GM18858 (cell line): Measurements from ENCODE around the gene SFXN5.
A peak's percentile ranks its signal among the peaks of the same experiment; 100 is the strongest.

Experiments used
- ATAC-seq: cut with Tn5 transposase; IDR thresholded peaks from one replicate; pipeline ENCODE4 v1.9.1; 2021; ENCODE audit not compliant: unreplicated experiment

Gene SFXN5

DNA sequence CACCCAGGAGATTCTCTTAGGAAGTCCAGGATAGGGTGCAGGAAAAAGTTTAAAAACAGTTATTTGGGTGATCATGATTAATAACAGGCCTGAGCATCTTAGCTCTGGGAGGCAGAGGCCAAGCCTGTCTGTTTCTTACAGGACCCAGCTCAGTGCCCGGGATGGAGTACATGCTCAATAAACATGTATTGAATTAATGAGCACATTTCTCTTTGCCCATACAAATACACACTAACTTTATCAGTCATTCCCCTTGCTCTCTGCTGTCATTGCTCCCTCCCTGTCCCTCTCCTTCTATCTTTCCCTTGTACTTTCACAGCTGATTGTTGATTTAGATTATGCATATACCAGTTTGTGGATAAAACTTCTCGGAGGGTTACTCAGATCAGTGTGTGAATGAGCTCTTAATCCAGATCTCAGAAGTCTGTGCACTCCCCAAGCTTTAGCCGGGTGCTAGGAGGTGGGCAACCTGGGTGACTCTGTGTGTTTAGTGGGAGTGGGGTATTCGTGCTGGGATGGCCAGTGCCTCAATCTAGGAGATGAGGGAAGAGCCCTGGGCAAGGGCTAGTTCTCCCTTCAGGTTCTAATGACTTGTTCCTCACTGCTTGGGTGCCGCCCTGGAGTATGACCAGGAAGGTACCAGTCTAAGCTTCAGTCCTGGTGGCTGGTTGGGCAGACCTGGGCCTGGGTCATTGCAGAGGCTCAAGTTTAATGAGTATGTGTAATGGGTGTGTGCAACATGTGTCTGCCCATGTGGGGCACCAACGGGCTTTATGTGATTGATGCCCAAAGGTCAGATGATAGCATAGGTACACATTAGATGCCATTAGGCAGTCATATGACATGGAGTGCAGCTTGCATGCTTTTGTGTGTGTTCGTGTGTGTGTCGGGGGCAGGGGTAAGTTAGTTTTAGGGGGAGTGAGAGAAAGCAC is 143.6 kb downstream of the SFXN5 start:
- no peak for ATAC-seq

DNA sequence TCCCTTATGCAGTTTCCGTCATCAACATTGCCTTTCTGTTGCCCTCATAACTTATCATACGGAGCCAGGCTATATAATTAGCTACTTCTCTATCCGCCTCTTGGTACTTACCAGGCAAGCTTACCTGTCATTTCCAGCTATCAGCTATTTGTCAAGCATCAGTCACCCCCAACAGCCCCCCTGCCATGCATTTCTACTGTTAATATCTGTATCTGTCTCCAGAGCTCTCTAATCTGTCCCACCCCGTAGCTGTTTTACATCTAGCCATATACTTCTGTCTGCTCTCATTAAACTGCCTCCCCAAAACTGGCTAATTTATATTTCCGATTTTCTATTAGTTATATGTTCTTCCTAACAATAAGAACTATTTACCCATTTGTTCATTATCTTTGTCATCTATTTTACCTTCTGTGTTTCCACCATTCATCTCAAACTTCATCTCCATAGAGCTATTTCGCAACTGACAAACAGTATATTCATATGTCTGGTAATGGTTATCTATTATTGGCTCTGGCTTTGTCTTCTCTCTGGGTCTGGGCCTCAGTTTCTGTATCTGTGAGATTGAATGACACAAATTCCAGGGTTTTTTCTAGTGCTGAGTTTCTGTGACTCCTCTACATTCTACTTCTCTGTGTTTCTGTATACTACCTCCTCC is 144.6 kb downstream of the SFXN5 start:
- ATAC-seq, result no peak

DNA sequence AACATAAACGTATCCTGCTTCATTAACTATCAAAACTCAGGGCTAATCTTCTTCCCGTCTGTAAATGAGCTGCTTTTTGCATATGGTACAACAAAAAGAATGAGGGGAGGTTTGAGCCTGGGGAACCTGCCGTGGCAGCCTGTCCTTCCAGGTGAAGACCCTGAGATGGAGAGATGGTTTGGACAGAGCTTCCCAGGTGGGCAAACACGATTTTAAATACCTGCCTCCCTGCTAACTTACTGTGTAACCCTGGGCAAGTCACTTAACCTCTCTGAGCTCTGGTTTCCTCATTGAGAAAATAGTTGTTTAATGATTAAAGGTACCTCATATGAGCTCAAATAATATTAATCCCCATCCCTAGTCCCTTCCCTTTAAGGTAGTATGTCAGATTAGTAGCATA is 145.1 kb downstream of the SFXN5 start:
- no peak for ATAC-seq

DNA sequence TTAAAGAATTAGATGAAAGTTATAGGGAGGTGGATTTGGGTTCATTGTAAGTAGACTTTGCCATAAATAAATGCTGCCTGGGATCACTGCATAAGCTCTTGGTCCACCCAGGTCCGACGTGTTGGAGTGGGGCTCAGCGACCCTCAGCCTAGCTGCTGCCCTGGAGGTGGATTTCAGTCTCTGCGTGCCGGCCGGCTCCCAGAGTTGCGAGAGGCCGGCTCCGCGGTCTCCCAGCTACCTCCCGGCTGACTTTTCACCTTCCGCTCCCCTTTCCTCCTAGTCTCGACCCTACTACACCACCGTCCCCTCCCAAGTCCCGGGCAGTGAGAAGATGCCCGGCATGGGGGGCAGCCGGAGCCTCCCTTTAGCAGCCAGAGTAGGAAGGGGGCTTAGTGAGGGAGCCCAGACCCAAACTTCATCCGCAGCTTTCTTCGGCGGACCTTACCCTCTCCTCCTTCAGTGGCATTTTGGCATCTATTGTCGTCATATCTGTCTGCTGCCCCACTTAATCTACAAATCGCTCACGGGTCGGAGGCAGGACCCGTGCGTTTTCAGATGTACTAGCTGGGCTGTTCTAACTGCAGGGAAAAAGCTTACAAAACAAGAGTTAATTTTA is 146.1 kb downstream of the SFXN5 start:
- ATAC-seq, result no peak

DNA sequence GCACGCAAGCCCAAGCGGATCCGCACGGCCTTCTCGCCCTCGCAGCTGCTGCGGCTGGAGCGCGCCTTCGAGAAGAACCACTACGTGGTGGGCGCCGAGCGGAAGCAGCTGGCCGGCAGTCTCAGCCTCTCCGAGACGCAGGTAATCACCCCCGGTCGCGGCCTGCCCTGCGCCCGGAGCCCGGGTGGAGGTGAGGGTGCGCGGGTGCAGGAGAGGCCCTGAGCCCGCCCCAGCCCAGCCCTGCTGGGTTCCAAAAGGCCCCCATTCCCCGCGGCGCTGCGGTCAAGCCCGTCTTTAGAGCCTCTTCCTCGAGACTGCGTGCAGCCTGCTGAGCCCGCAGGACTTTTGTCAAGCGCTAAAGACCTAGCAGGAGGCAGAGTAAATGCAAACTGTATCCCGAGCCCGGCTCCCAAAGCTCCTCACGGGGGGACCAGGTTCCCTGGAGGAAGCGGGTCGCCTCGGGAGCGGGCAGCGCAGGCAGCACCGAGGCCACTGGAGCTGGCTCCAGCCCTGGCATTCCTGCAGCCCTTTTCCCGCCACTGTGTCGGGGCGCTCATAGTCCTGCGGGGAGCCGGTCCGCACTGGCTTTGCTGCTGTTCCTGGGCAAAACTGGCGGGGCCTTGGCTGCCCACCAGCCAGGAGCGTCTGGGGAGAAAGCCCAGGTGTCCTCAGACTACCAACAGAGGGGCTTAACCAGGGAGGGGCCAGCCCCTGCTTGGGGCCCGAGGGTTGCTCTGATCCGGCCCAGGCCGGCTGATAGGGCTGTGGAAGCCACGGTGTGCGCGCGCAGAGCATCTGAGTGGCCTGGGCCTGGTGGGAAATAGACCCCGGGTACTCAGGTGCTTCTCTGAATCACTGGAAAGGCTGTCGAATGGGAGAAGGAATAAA is 146.9 kb downstream of the SFXN5 start:
- ATAC-seq, result peak; percentile 35

DNA sequence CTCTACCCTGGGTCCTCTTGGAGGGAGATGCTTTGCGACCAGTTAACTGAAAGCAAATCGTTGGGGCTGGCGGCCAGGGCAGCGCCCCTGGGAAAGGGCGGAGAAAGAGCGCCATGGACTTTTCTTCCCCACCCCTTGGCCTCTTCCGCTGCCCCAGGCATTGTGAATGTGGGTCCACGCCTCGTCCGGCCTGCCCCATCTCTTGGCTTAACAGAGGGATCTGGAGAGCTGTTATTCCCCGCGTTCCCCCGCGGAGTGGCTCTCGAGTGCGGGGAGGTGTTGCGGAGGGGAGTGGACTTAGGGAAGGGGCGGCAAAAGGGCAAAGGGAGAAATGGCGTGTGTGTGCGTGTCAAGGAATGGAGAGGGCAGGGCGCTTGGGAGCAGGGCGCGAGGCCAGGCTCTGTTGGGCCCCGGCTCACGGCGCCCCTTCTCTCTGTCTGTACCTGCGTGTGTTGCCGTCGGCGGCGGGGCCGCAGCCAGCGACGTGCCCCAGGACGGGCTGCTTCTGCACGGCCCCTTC is 147.6 kb downstream of the SFXN5 start:
- ATAC-seq, result no peak

DNA sequence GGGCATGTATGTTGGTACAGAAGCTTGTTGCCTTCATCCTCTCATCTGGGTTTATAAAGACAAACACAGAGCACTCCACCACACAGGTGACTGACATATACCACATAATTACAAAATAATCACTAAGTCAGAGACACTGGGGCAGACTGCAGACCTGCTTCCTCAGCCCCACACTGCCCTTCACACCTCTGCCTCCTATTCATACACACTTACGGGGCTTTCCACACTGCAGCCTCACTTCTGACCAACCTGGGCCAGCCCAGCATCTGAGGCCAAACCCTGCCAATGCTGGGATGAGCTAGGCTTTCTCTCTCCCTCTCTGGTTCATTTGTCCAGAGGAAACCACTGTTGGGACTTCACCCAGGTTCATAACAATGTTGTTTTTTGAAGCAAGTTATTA is 149.7 kb downstream of the SFXN5 start:
- no peak for ATAC-seq

DNA sequence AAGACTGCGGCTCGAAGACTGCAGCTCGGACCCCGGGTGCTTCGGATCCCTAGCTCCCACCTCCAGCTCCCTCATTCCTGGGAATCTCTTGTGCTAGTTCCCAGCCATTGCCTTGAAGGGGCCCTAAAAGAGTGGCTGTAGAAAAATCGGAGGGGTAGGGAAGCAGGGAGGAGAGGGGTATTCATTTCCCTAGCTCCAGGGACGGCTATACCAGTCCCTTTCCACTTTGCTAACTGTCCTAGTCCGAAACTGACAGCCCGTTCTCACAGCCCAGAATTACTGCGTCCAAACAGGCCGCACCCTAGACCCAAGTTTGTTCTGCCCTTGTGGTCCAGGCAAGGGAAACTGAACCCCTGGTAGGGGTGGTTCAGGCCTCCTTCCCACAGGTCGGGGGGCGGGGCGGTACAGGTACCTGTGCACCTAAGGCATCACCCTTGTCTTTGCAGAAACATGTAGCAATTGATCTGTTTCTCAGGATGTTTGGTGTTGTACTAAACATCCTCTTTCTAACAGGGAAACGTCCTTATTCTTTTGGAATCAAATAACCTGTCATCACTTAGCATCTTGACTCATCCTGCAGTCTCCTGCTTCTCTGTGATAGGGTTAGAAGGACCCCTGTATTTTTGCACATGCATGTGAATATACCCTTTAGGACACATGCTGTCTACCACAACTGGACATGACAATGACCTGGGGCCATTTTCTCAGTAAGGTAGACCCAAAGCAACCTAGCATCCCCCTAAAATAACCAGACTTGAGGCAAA is 150.2 kb downstream of the SFXN5 start:
- ATAC-seq, result no peak

DNA sequence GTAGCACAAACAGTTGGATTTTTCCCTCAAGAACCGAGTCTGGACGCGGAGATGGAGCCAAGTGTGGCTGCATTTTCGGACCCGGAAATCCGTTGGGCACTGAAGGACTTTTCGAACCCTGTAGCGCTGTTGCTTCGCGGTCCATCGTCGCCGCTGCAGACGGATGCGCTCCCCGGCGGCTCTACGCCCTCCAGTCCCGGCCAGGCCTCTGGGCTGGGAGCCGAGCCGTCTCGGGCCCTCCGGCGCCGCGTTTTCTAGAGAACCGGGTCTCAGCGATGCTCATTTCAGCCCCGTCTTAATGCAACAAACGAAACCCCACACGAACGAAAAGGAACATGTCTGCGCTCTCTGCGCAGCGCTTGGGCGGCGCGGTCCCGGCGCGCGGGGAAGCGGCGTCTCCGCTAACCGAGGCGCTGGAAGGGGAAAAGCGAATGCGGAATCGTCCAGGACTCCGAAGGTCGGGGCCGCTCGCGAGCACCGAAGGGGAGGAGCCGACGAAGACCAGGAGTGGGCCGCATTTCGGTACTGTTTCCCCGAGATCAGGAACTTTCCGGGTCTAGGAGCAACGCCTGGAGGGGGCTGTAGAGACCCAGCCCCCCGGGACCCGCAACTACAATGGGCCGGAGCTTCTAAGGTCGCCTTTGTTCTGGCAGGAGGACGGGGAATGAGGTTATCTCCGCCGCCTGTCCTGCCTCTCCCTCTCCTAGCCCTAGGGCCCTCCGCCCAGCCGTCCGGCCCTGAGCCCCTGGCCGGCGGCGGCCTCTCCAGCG is 151.0 kb downstream of the SFXN5 start:
- ATAC-seq, result no peak

DNA sequence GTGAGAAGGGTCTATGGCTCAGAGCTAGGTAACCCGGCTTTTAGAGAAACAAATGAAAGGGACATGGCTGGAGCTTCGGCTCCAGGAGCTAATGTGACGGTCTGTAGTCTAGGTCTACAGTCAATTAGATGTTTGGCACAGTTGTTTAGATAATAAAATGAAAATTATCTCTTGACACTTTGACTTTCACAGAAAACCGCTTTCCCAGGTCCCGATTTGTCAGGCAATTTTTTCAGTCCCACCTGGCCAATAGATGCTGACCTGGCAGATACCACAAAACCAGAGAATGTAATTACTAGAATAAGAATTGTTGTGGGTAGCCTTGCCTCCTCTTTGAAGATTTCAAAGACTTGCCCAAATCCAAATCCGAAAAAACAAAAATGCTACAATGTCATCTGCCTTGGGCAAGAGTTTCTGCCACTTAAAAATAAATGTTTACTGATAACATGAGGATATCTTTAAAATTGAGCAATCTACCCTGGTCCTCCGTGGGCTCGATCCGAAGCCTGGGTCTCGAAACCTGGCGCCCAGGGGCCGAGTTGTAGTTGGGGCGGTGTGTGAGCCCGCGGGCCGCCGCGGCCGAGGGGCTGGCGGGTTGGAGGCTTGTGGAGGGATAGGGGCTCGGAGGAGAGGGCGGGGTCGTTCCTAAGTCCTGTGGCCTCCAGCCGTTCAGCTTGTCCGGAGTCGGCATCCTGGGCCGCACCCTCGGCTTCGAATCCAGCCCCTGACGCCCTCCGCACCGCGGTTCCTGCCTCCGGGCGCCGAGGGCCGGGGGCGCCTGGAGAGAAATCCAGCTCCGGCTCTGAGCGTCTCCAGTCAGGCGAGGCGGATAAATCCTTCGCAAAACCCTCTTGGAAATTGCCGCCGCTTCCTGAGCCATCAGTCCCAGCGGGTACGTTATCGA is 151.8 kb downstream of the SFXN5 start:
- ATAC-seq, result no peak

DNA sequence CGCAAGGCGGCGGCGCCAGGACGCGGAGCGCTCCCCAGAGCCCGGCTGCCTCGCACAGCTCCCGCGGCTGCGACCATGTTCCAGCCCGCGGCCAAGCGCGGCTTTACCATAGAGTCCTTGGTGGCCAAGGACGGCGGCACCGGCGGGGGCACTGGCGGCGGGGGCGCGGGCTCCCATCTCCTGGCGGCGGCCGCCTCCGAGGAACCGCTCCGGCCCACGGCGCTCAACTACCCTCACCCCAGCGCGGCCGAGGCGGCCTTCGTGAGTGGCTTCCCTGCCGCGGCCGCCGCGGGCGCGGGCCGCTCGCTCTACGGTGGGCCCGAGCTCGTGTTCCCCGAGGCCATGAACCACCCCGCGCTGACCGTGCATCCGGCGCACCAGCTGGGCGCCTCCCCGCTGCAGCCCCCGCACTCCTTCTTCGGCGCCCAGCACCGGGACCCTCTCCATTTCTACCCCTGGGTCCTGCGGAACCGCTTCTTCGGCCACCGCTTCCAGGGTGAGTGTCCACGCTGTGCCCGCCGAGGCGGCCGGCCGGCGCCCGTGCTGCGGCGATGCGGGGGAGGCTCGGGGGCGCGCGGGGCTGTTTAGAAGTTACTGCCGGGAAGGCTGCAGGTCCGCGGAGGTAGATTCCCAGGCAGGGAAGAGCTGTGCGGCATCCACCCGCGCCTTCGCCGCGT is 153.5 kb downstream of the SFXN5 start:
- no peak for ATAC-seq

DNA sequence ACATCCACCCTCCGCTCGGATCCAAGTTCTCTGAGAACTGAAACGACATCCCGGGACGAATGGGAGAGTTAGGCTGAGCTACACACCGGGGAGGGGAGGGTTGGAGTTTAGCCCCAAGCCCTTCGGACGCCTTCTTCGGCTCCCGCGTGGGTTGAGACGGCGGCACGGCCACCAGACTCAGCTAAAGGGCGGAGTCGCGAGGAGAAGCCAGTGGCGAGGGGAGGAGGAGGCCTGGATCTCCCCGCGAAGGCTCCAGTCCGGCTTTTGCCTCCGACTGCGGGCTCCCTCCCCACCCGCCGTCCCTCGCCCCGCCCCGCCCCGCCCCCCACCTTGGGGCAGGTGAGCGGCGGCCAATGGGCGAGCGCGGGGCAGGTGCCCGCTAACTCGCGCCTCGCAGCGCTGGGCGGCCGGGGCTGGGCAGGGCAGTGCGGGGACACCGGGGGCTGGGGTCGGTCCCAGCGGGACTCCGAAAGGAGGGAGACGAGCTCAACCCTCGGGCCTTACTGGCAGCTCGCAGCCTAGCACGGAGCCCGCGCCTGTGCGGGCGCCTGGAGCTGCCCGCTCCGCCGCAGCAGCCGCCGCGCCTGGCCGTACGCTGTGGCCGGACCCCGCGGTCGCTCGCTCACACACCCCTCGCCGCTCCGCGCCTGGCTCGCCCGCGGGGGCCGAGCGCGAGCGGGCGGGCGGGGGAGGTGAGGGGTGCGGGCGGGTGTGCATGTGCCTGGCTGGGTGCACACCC is 154.2 kb downstream of the SFXN5 start, which contains the start of gene EMX1:
EMX1 (plus strand) TSS at position 382 of the 739 bp plus-strand sequence; CDS start at position 716, 334 bp downstream.
- no peak for ATAC-seq

DNA sequence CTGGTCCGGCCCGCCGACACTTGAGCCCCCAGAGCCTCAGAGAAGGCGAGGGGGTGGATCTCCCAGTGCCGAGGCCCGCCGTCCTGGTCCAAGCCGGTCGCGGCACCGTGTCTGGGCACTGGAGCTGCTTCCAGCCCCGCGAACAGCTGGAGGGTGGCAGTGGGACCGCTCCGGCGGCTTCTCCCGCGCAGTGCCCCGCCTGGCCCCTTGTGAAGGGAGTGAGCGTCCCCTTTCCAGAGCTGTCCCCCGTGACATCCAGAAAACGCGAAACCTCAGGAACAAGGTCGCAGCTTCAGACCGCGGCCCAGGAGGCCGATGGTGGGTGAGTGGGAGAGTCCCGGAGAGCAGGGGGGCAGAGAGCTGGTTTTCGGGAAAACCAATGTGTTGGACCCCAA is 154.8 kb downstream of the SFXN5 start:
- ATAC-seq, result no peak

DNA sequence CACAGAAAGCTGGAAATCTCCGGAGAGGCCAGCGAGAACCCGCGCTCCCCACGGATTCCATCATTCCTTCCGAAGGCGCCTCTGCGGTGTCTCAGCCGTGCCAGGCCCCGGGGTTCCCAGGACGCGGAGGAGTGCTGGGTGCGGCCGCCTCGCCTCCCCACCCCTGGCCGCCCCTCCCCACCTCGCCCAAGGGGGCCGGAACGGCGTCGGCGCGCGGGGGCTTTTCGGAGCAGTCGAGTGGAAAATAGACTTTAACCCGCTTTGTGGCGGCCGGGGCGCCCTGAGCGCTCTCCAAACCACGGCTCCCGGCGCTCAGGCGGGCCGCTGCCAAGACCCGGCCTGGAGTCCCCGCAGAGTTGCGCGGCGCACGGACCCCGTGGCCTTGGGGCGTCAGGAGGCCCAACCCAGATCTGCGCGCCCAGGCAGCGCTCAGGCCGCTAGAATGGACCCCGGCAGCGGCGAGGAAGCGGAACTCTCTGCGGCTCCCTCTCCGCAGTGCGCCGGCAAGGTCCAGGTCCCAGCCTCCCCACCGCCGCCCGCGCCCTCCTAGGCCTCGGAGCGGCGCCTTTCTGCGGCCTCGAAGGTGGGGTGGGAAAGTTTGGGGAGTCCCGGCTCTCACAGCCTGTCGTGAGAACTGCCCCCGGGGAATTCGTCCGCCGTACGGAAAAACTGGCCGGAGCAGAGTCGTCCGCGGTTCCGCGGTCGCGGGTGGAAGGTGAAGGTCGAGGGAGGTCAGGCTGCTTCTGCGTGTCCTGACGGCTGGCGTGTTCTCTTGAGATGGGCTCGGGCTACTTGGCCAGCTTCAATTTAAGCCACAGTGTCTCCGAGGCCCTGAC is 155.4 kb downstream of the SFXN5 start:
- peak; percentile 56 for ATAC-seq

DNA sequence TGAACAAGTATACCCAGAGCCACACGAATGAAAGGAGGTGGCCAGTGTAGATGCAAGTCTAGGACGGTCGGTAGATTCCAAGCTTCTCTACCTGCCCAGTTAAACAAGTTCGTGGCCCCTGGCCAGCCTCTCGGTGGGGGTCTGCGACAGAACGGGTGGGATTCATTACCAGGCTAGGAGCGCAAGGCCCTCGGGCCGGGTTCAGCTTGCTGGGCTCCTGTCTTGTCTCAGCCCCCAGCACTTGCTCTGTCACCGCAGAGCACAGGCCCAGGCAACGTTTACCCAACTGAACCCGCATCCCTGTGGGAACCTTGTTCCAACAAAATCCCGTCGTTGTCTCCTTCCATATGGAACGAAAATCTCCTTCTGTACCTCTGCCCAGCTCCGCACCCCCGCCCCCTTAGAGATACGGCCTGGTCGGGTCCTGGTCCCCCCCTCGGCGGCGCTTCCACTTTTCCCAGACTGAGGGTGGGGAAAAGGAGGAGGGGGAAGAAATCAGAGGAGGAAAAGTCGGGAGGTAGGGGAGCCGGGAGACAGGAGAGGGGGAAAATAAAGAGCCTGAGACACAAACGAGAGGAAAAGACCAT is 156.1 kb downstream of the SFXN5 start:
- ATAC-seq, result no peak
